GM21737 (cell line): Measurements from ENCODE around the gene ARID5A.
"Not testable (repeated sequence)": the region's sequence is repeated elsewhere in the genome, so short reads cannot be mapped to it uniquely, and the experiment has no call there.

Experiments
- ATAC-seq: cut with Tn5 transposase; IDR thresholded peaks from one replicate; pipeline ENCODE4 v1.9.1; 2021; ENCODE audit warnings: mild to moderate bottlenecking, moderate library complexity; ENCODE audit not compliant: unreplicated experiment

The ARID5A gene

GRCh38 chr2:96554293-96555145 lies 18.0 kb downstream of the ARID5A start:
- no peak for ATAC-seq

- ATAC-seq: no peak
These were observed 18.6 kb downstream of the ARID5A start for GRCh38 chr2:96555146-96555610.

GRCh38 chr2:96556441-96557330 lies 20.1 kb downstream of the ARID5A start:
- ATAC-seq: no peak

- ATAC-seq: not testable (repeated sequence)
These were observed 20.9 kb downstream of the ARID5A start for GRCh38 chr2:96557421-96557820.

- ATAC-seq: no peak
These were observed 21.5 kb downstream of the ARID5A start for GRCh38 chr2:96558061-96558460.

GRCh38 chr2:96558485-96558884 lies 21.9 kb downstream of the ARID5A start:
- no peak for ATAC-seq

GRCh38 chr2:96564026-96564425 lies 27.5 kb downstream of the ARID5A start:
- no peak for ATAC-seq

- ATAC-seq: no peak
These were observed 28.0 kb downstream of the ARID5A start for GRCh38 chr2:96564563-96564962.

- no peak for ATAC-seq
These were observed 28.6 kb downstream of the ARID5A start for GRCh38 chr2:96565111-96565510.

GRCh38 chr2:96568094-96568493 lies 31.5 kb downstream of the ARID5A start:
- ATAC-seq: no peak

GRCh38 chr2:96574364-96574763 lies 37.8 kb downstream of the ARID5A start:
- ATAC-seq: no peak

GRCh38 chr2:96575785-96576456 lies 39.4 kb downstream of the ARID5A start:
- ATAC-seq: no peak

- ATAC-seq: no peak
These were observed 40.9 kb downstream of the ARID5A start for GRCh38 chr2:96577501-96577900.

- no peak for ATAC-seq
These were observed 42.2 kb downstream of the ARID5A start for GRCh38 chr2:96578731-96579130.

- no peak for ATAC-seq
These were observed 42.9 kb downstream of the ARID5A start for GRCh38 chr2:96579422-96579821.

- ATAC-seq: no peak
These were observed 44.2 kb downstream of the ARID5A start for GRCh38 chr2:96580771-96581170.

GRCh38 chr2:96584017-96584416 lies 47.5 kb downstream of the ARID5A start:
- ATAC-seq: no peak

GRCh38 chr2:96587843-96588242 lies 51.3 kb downstream of the ARID5A start:
- ATAC-seq: no peak

- ATAC-seq: no peak
These were observed 54.5 kb downstream of the ARID5A start for GRCh38 chr2:96591054-96591453.

- no peak for ATAC-seq
These were observed 54.9 kb downstream of the ARID5A start for GRCh38 chr2:96591494-96591893.

- no peak for ATAC-seq
These were observed 57.7 kb downstream of the ARID5A start for GRCh38 chr2:96594282-96594681.
